GM23338 (cell line): Measurements from ENCODE around the gene DUSP7. TPM values are rescaled to one million over a fixed set of nuclear protein-coding genes. Genes with fewer than 3 reads are reported as not detected.
A peak's percentile ranks its signal among the peaks of the same experiment; 100 is the strongest.

Source experiments
- ATAC-seq: fragments of 200-7000 bp; cut with Tn5 transposase; 3 replicates; pipeline ENCODE4 v1.9.1; 2020
- DNase-seq: peaks from one replicate; pipeline ENCODE4 v3.0.0-alpha.2; 2015; ENCODE audit warnings: low spot score
- H2AFZ ChIP-seq: fragments of 200-600 bp; sonication (generic); 2 replicates; pipeline ENCODE4 v1.8.0; 2016; ENCODE audit warnings: antibody characterized with exemption, mild to moderate bottlenecking, moderate library complexity
- H3F3A ChIP-seq: fragments of 200-600 bp; sonication (generic); replicated peaks from 2 replicates; pipeline ENCODE4 v1.8.0; 2017; ENCODE audit warnings: antibody characterized with exemption, mixed run types, low read depth
- H3K27ac ChIP-seq: fragments of 200-600 bp; sonication (generic); 2 replicates; pipeline ENCODE4 v1.6.1; 2016; ENCODE audit warnings: low read depth
- H3K27me3 ChIP-seq: fragments of 200-600 bp; sonication (generic); 2 replicates; pipeline ENCODE4 v1.8.0; 2016; ENCODE audit warnings: mild to moderate bottlenecking, mixed run types, moderate library complexity; ENCODE audit not compliant: insufficient read depth
- H3K36me3 ChIP-seq: fragments of 200-600 bp; sonication (generic); 2 replicates; pipeline ENCODE4 v1.8.0; 2016; ENCODE audit warnings: mild to moderate bottlenecking; ENCODE audit not compliant: insufficient read depth
- H3K4me1 ChIP-seq: fragments of 200-600 bp; sonication (generic); 2 replicates; pipeline ENCODE4 v1.8.0; 2016; ENCODE audit warnings: mild to moderate bottlenecking, moderate library complexity; ENCODE audit not compliant: insufficient read depth
- H3K4me2 ChIP-seq: fragments of 200-600 bp; sonication (generic); 2 replicates; pipeline ENCODE4 v1.7.1; 2017; ENCODE audit warnings: mixed run types
- H3K4me3 ChIP-seq: fragments of 200-600 bp; sonication (generic); 2 replicates; pipeline ENCODE4 v1.6.1; 2016; ENCODE audit warnings: mixed run types
- H3K79me2 ChIP-seq: fragments of 200-600 bp; sonication (generic); replicated peaks from 2 replicates; pipeline ENCODE4 v1.8.0; 2017; ENCODE audit warnings: mild to moderate bottlenecking; ENCODE audit not compliant: insufficient read depth
- H3K9me2 ChIP-seq: fragments of 200-600 bp; sonication (generic); 2 replicates; pipeline ENCODE4 v1.8.0; 2017; ENCODE audit not compliant: insufficient read depth
- H4K20me1 ChIP-seq: fragments of 200-600 bp; sonication (generic); replicated peaks from 2 replicates; pipeline ENCODE4 v1.8.0; 2017; ENCODE audit warnings: mild to moderate bottlenecking; ENCODE audit not compliant: insufficient read depth
- H3K27ac Mint-ChIP-seq: 2 replicates; pipeline ENCODE4 v1.8.0; 2020; ENCODE audit warnings: inconsistent platforms, mild to moderate bottlenecking, moderate library complexity, mixed read lengths
- H3K27me3 Mint-ChIP-seq: 3 replicates; pipeline ENCODE4 v1.8.0; 2022; ENCODE audit warnings: low read depth, mild to moderate bottlenecking, moderate library complexity, mixed read lengths, inconsistent platforms; ENCODE audit not compliant: insufficient read depth, poor library complexity
- H3K36me3 Mint-ChIP-seq: 3 replicates; pipeline ENCODE4 v1.8.0; 2021; ENCODE audit warnings: low read depth, mild to moderate bottlenecking, inconsistent platforms, moderate library complexity, mixed read lengths
- H3K4me1 Mint-ChIP-seq: 3 replicates; pipeline ENCODE4 v1.8.0; 2020; ENCODE audit warnings: mild to moderate bottlenecking, inconsistent platforms, mixed read lengths
- H3K4me3 Mint-ChIP-seq: 3 replicates; pipeline ENCODE4 v1.8.0; 2021; ENCODE audit warnings: moderate library complexity, mild to moderate bottlenecking, inconsistent platforms, mixed read lengths
- H3K9me3 Mint-ChIP-seq: 3 replicates; pipeline ENCODE4 v1.8.0; 2020; ENCODE audit warnings: moderate library complexity, mild to moderate bottlenecking, inconsistent platforms, mixed read lengths
- JUNB ChIP-seq: IDR thresholded peaks from one replicate; pipeline ENCODE4 v1.6.1; 2016; ENCODE audit warnings: antibody characterized with exemption; ENCODE audit not compliant: unreplicated experiment
- POLR2AphosphoS5 ChIP-seq: IDR thresholded peaks from 2 replicates; pipeline ENCODE4 v1.6.1; 2016; ENCODE audit warnings: antibody characterized with exemption, low read depth
- STAT1 ChIP-seq: IDR thresholded peaks from one replicate; pipeline ENCODE4 v1.6.1; 2016; ENCODE audit warnings: antibody characterized with exemption; ENCODE audit not compliant: unreplicated experiment
- ZNF114 ChIP-seq: fragments of 250-450 bp; sonication (Bioruptor Pico); IDR thresholded peaks from 2 replicates; pipeline ENCODE4 v1.5.0; 2020; ENCODE audit warnings: mild to moderate bottlenecking, moderate library complexity
- ZNF331 ChIP-seq: fragments of 250-450 bp; sonication (Bioruptor Pico); IDR thresholded peaks from 2 replicates; pipeline ENCODE4 v1.5.0; 2020; ENCODE audit warnings: low read depth, mild to moderate bottlenecking, moderate library complexity
- polyA plus RNA-seq: library from polyadenylated mRNA; unstranded; fragments of >200 nt; fragmentation: Nextera tagmentation; extraction: Ambion mirVana; gene quantifications from 2 replicates; pipeline ENCODE4 v1.2.1, GENCODE V29; 2016
- total RNA-seq: library from RNA; depleted of rRNA; stranded (reverse); fragments of >200 nt; shearing (Covaris generic); gene quantifications from 2 replicates; pipeline ENCODE4 v1.2.3, GENCODE V29; 2014
- TF ChIP-seq, protein P1 (sequence below), 2 experiments: fragments of 200-600 bp in 1 of 2; sonication (generic) in 1 of 2; conservative IDR thresholded peaks; 2 replicates each; pipeline versions ENCODE4 v1.5.1 to v1.6.1; 2016 to 2017; ENCODE audit warnings: antibody characterized with exemption in 2 of 2, low read depth in 2 of 2, mild to moderate bottlenecking in 2 of 2, moderate library complexity in 1 of 2

Gene DUSP7
- total and polyA plus RNA-seq, 2 experiments from 2014 or later: 5.6 to 14.7 TPM

DNA sequence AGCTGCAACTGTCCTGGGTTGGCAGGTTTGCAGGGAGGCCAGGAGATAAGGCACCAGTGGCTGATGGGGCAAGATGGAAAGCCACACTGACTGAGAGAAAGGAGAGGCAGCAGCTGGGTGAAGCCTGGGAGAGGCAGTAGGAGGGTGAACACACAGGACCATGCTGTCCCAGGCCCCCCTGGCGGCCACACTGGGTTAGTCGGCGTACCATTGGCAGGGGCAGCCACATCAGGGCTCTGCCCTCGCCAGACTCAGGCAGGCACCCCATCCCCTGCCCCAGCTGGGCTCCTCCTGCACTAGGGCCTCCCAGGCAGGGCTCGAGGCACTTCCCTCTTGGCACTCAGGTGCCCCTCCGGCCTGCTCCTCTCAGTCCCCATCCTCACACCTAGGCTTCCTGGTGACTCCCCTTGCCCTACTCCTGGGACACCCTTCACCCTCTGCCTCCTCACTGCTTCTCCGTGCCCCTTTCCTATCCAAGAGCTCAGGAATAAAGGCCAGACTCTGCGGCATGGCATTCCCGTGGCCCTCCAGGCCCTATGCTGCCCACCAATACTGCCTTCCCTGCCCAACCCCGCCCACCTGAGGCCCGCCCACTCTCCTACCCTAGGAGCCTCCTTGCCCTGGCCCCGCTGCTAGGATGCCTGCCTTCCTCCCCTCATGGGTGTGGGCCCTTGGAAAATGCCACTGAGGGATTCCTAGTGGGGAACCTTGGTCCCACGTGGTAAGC, 28.7 kb upstream of the DUSP7 start:
- ATAC-seq (peak; percentile 89), DNase-seq (peak; percentile 39)
- Mint-ChIP-seq H3K9me3 (no peaks in the 10 kb centered on the region), H3K27me3 (peaks cover 5% of the 10 kb centered on the region), H3K36me3 (no peaks in the 10 kb centered on the region; the same call in 2 of the 3 replicates), H3K4me3 (no peak overlapping the region), H3K4me1 (peaks cover 14% of the 10 kb centered on the region; the same call in 2 of the 3 replicates), H3K27ac (no peak overlapping the region)
- Histone ChIP-seq H3K36me3 (no peaks in the 10 kb centered on the region; the same call in 1 of the 2 replicates), H3K4me2 (no peak overlapping the region), H3K79me2 (no peaks in the 10 kb centered on the region), H3F3A (no peaks in the 10 kb centered on the region), H2AFZ (no peak overlapping the region), H3K27ac (no peak overlapping the region), H3K4me3 (no peak overlapping the region), H4K20me1 (peaks cover 4% of the 10 kb centered on the region), H3K4me1 (no peaks in the 10 kb centered on the region), H3K27me3 (no peaks in the 10 kb centered on the region), H3K9me2 (no peaks in the 10 kb centered on the region)
- TF ChIP-seq, protein P1, sequence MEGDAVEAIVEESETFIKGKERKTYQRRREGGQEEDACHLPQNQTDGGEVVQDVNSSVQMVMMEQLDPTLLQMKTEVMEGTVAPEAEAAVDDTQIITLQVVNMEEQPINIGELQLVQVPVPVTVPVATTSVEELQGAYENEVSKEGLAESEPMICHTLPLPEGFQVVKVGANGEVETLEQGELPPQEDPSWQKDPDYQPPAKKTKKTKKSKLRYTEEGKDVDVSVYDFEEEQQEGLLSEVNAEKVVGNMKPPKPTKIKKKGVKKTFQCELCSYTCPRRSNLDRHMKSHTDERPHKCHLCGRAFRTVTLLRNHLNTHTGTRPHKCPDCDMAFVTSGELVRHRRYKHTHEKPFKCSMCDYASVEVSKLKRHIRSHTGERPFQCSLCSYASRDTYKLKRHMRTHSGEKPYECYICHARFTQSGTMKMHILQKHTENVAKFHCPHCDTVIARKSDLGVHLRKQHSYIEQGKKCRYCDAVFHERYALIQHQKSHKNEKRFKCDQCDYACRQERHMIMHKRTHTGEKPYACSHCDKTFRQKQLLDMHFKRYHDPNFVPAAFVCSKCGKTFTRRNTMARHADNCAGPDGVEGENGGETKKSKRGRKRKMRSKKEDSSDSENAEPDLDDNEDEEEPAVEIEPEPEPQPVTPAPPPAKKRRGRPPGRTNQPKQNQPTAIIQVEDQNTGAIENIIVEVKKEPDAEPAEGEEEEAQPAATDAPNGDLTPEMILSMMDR (conservative IDR thresholded peaks at IDR 0.05; ENCODE audit: low read depth in 2 of 2): peak in 1 of 2 experiments; percentile 54; a peak in 3 of 4 replicates
- no peak for TF ChIP-seq STAT1

DNA sequence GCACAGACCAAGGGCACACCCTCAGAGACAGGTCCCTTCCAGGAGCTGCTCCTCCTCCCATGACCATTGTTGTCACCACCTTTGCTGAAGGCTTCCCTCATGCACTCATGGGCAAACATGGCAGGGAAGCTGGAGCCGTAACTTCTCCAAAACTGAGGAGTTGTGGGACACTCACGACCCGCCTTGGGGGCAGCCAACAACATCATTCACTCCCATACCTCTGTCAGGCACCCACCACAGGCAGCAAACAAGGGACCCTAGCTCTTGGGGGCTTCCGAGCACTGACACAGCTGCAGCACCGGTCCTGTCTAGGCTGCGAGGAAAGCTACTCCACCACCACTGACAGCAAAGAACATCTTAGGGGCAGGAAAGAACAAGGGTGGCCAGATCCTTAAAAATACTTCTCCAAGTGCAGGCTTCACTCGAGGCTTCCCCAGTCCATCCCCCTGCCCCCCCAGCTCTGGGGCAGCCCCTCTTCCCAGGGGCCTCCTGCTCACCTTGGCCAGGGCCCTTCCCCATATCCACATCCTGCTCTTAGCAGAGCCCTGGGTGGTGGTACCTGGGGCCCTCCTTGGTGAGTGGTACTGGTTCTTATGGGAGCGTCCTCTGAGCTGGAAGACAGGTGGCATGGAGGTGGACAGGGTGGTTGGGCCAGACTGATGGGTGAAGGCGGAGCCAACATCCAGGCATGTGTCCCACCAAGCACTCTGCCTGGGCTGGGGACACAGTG, 28.0 kb upstream of the DUSP7 start:
- peaks cover 4% of the 10 kb centered on the region for H4K20me1 ChIP-seq
- H3K9me2 ChIP-seq: no peaks in the 10 kb centered on the region
- H3K27me3 Mint-ChIP-seq: peaks cover 5% of the 10 kb centered on the region
- H3K4me3 ChIP-seq: no peak overlapping the region
- no peaks in the 10 kb centered on the region; the same call in 2 of the 3 replicates for H3K36me3 Mint-ChIP-seq
- H3K9me3 Mint-ChIP-seq: no peaks in the 10 kb centered on the region
- H3F3A ChIP-seq: no peaks in the 10 kb centered on the region
- no peak overlapping the region for H2AFZ ChIP-seq
- peaks cover 9% of the 10 kb centered on the region; the same call in 2 of the 3 replicates for H3K4me1 Mint-ChIP-seq
- no peak overlapping the region for H3K27ac Mint-ChIP-seq
- H3K27me3 ChIP-seq: no peaks in the 10 kb centered on the region
- no peak overlapping the region for H3K4me2 ChIP-seq
- ATAC-seq: no peak; the same call in 2 of the 3 replicates
- no peaks in the 10 kb centered on the region; the same call in 1 of the 2 replicates for H3K36me3 ChIP-seq
- no peak for TF ChIP-seq POLR2AphosphoS5
- no peak overlapping the region for H3K4me3 Mint-ChIP-seq
- no peaks in the 10 kb centered on the region for H3K4me1 ChIP-seq
- no peaks in the 10 kb centered on the region for H3K79me2 ChIP-seq
- no peak for DNase-seq
- H3K27ac ChIP-seq: no peak overlapping the region

DNA sequence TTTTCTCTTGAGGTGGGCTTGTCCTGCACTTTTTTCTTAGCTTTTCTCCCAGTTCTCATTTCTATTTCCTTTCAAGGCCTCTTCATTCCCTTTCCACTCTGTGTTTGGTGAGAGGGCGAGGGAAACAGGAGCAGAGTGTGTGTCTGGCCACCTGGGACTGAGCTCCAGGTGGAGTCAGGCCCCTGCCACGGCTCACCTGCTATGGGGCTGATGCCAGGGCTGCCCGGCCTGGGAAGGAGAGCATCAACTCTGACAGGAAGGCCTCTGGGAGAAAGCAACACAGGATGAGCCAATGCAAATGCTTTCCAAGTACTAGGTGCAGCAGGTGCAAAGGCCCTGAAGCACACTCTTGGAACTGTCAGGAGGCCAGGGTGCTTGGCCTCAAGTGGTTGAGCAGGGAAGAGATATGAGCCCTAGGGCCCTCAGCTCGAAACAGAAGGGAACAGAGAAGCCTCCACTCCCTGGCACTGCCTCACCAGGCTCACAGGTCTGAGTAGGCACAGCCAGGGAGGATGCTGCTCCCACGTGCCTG, 27.3 kb upstream of the DUSP7 start:
- H3F3A ChIP-seq: no peaks in the 10 kb centered on the region
- no peak overlapping the region for H3K4me3 ChIP-seq
- no peak overlapping the region for H3K27ac ChIP-seq
- no peak overlapping the region for H3K4me2 ChIP-seq
- Mint-ChIP-seq H3K4me1 (peaks cover 5% of the 10 kb centered on the region; the same call in 2 of the 3 replicates), H3K27ac (no peak overlapping the region), H3K27me3 (peaks cover 5% of the 10 kb centered on the region), H3K36me3 (no peaks in the 10 kb centered on the region; the same call in 2 of the 3 replicates), H3K9me3 (no peaks in the 10 kb centered on the region), H3K4me3 (no peak overlapping the region)
- DNase-seq (no peak), ATAC-seq (no peak)
- no peak overlapping the region for H2AFZ ChIP-seq
- H3K27me3 ChIP-seq: no peaks in the 10 kb centered on the region
- no peaks in the 10 kb centered on the region for H3K4me1 ChIP-seq
- H4K20me1 ChIP-seq: peaks cover 4% of the 10 kb centered on the region
- H3K79me2 ChIP-seq: no peaks in the 10 kb centered on the region
- H3K9me2 ChIP-seq: no peaks in the 10 kb centered on the region
- no peaks in the 10 kb centered on the region; the same call in 1 of the 2 replicates for H3K36me3 ChIP-seq
- TF ChIP-seq ZNF114 (no peak), JUNB (no peak), ZNF331 (no peak)
